Measurements from ENCODE around the gene MAFF. TPM values are rescaled to one million over a fixed set of nuclear protein-coding genes. Genes with fewer than 3 reads are reported as not detected.
"Not testable (repeated sequence)": the region's sequence is repeated elsewhere in the genome, so short reads cannot be mapped to it uniquely, and the experiment has no call there.

MAFF gene
- total RNA-seq, 1 donor from 2014 or later, result 262 TPM

- DNase-seq (ENCODE audit: low read depth in 2 of 2), result no peak
These were observed 21.6 kb downstream of the MAFF start for GRCh38 chr22:38223289-38223960.

- DNase-seq (ENCODE audit: low read depth in 2 of 2), result no peak
These were observed 25.3 kb downstream of the MAFF start for GRCh38 chr22:38226853-38227649.

- DNase-seq (ENCODE audit: low read depth in 2 of 2), result peak; percentile 29 to 40
These were observed 26.6 kb downstream of the MAFF start for GRCh38 chr22:38228326-38228872.

GRCh38 chr22:38228873-38229740, 27.3 kb downstream of the MAFF start:
- DNase-seq (ENCODE audit: low read depth in 2 of 2), result peak; percentile 75 to 92

GRCh38 chr22:38230108-38230825, 28.5 kb downstream of the MAFF start:
- DNase-seq (ENCODE audit: low read depth in 2 of 2), result peak; percentile 87 to 89

- DNase-seq (ENCODE audit: low read depth in 2 of 2), result peak in 1 of 2 donors; percentile 55
These were observed 29.1 kb downstream of the MAFF start for GRCh38 chr22:38230916-38231315.

GRCh38 chr22:38232196-38232595, 30.4 kb downstream of the MAFF start:
- no peak for DNase-seq (ENCODE audit: low read depth in 2 of 2)

GRCh38 chr22:38233427-38233826, 31.6 kb downstream of the MAFF start:
- peak in 1 of 2 donors; percentile 76 for DNase-seq (ENCODE audit: low read depth in 2 of 2)

- not testable (repeated sequence) for DNase-seq (ENCODE audit: low read depth in 2 of 2)
These were observed 32.1 kb downstream of the MAFF start for GRCh38 chr22:38233856-38234255.

- no peak for DNase-seq (ENCODE audit: low read depth in 2 of 2)
These were observed 33.6 kb downstream of the MAFF start for GRCh38 chr22:38235240-38235850.

- no peak for DNase-seq (ENCODE audit: low read depth in 2 of 2)
These were observed 35.0 kb downstream of the MAFF start for GRCh38 chr22:38236786-38237185.

- no peak for DNase-seq (ENCODE audit: low read depth in 2 of 2)
These were observed 36.8 kb downstream of the MAFF start for GRCh38 chr22:38238519-38239071.

DNA sequence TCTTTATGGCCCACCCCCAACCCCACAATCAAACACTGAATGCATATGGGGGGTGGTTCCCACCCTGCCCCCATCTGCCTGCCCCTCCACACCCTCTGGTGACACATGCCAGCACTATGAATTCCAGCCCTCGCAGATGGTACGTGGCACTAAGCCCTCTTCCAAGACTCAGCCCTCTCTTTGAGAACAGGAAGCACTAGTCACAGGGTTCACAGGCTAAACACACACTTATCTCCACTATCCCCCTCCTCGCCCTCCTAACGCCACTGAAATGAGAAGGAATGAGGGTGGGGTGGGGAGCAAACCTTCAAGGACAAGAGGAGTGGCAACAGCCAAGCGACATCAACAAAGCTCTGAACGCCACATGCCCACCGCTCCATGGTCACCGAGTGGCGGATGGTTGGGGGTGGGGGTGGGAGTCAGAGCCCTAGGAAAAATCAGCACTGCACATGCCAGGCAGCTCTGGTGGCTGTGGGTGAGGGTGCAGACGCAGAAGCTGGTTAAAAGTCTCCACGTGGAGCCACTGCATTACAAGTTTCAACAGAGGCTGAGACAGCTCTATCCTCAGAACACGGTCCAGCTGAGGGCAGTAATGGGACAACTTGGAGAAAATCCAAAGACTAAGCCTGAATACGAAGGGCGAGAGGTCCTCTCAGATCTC, 37.4 kb downstream of the MAFF start:
- peak; percentile 23 to 81 for DNase-seq (ENCODE audit: low read depth in 2 of 2)

GRCh38 chr22:38240734-38241252, 39.0 kb downstream of the MAFF start:
- peak; percentile 80 to 93 for DNase-seq (ENCODE audit: low read depth in 2 of 2)

GRCh38 chr22:38243007-38243765, 41.4 kb downstream of the MAFF start:
- DNase-seq (ENCODE audit: low read depth in 2 of 2), result peak in 1 of 2 donors; percentile 47

DNA sequence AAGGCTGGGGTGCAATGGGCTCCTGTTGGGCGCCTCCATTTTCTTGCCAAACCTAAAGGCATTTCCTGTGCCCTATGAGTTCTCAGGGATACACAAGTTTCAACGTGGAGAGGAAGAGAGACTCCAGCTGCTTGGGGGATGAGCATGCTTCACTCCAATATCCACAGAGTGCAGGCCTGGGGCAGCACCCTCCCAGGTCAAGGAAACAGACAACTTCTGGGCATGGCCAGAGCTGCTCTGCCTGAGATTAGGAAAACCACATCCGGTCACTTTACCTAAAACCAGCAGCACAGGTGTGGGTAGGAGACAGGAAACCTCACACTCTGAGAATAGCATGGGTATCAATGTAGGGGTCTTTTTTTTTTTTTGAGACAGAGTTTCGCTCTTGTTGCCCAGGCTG, 42.3 kb downstream of the MAFF start:
- DNase-seq (ENCODE audit: low read depth in 2 of 2), result no peak

DNA sequence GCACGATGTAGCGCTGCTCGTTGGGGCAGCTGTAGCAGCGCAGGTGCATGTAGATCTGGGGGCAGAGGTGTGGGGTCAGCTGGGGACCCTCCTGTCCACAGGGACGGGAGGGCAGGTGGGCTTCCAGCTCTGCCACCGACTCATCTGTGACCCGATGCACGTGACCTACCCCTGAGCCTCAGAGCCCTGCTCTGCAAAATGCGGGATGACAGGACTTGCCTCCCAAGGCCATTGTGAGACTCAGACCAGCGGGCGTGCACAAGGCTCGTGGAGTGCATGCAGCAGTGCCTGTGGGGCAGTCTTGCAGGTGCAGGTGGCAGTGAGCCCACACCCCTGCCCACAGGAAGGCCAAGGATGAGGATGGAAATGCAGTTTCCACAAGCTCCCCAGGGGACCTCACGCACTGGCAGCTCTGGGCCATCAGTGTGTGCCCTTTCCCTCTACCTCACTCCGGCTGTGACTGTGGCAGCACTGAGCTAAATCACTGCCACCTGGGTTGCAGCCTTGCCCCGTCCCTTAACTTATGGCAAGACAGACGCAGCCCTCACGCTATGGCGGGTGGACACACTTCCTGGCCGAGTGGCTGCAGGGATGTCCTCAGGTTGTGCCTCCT, 44.4 kb downstream of the MAFF start:
- DNase-seq (ENCODE audit: low read depth in 2 of 2), result no peak

GRCh38 chr22:38246692-38247091, 44.9 kb downstream of the MAFF start:
- no peak for DNase-seq (ENCODE audit: low read depth in 2 of 2)
